Liver (tissue), 9 donors: ENCODE results near the gene UBASH3B. TPM values are rescaled to one million over a fixed set of nuclear protein-coding genes. Genes with fewer than 3 reads are reported as not detected.

ENCODE experiments used
- DNase-seq: peaks from one replicate; pipeline ENCODE4 v3.0.0-alpha.2; 2017; ENCODE audit warnings: low spot score
- H3K27ac ChIP-seq, 2 donors: one replicate each; pipeline ENCODE4 v1.7.0; 2013; ENCODE audit warnings: inconsistent platforms in 2 of 2, low read length in 2 of 2, control low read depth in 1 of 2, low read depth in 1 of 2, mild to moderate bottlenecking in 1 of 2
- H3K27me3 ChIP-seq, 4 donors: one replicate each; pipeline versions ENCODE4 v1.6.1 to v1.7.0; 2013; ENCODE audit warnings: low read length in 3 of 4, inconsistent platforms in 1 of 4, mild to moderate bottlenecking in 1 of 4, moderate library complexity in 1 of 4; ENCODE audit not compliant: control insufficient read depth in 4 of 4, insufficient read depth in 4 of 4
- H3K36me3 ChIP-seq, 4 donors: one replicate each; pipeline versions ENCODE4 v1.6.1 to v1.7.0; 2013; ENCODE audit warnings: low read length in 3 of 4, mild to moderate bottlenecking in 3 of 4, low read depth in 1 of 4, moderate library complexity in 1 of 4; ENCODE audit not compliant: control insufficient read depth in 4 of 4, insufficient read depth in 3 of 4
- H3K4me1 ChIP-seq, 4 donors: one replicate each; pipeline versions ENCODE4 v1.6.1 to v1.7.0; 2013; ENCODE audit warnings: low read length in 3 of 4, mild to moderate bottlenecking in 3 of 4, moderate library complexity in 1 of 4; ENCODE audit not compliant: control insufficient read depth in 4 of 4, insufficient read depth in 4 of 4
- H3K4me3 ChIP-seq, 3 donors: one replicate each; pipeline versions ENCODE4 v1.6.1 to v1.7.0; 2013; ENCODE audit warnings: low read length in 3 of 3, control low read depth in 1 of 3, low read depth in 1 of 3, mild to moderate bottlenecking in 1 of 3
- H3K9ac ChIP-seq, 2 donors: one replicate each; pipeline ENCODE4 v1.7.0; 2013; ENCODE audit warnings: low read length in 2 of 2, mild to moderate bottlenecking in 2 of 2, moderate library complexity in 2 of 2, control low read depth in 1 of 2, low read depth in 1 of 2
- H3K9me3 ChIP-seq, 4 donors: one replicate each; pipeline versions ENCODE4 v1.6.1 to v1.7.0; 2013; ENCODE audit warnings: low read length in 3 of 4; ENCODE audit not compliant: control insufficient read depth in 4 of 4
- ATF3 ChIP-seq: IDR thresholded peaks from 2 replicates; pipeline ENCODE4 v1.6.1; 2016; ENCODE audit warnings: antibody characterized with exemption
- FOXA1 ChIP-seq: IDR thresholded peaks from 2 replicates; pipeline ENCODE4 v1.6.1; 2016; ENCODE audit warnings: antibody characterized with exemption
- FOXA2 ChIP-seq: IDR thresholded peaks from 2 replicates; pipeline ENCODE4 v1.6.1; 2016; ENCODE audit warnings: antibody characterized with exemption
- GABPA ChIP-seq, 2 donors: IDR thresholded peaks in 1 of 2; conservative IDR thresholded peaks in 1 of 2; 2 replicates each; pipeline ENCODE4 v1.6.1; 2016; ENCODE audit warnings: antibody characterized with exemption in 2 of 2, mild to moderate bottlenecking in 1 of 2, moderate library complexity in 1 of 2
- HNF4G ChIP-seq: IDR thresholded peaks from 2 replicates; pipeline ENCODE4 v1.6.1; 2016; ENCODE audit warnings: antibody characterized with exemption
- JUND ChIP-seq, 2 donors: IDR thresholded peaks; 2 replicates each; pipeline ENCODE4 v1.6.1; 2016; ENCODE audit warnings: antibody characterized with exemption in 2 of 2
- MAX ChIP-seq: IDR thresholded peaks from 2 replicates; pipeline ENCODE4 v1.6.1; 2016; ENCODE audit warnings: antibody characterized with exemption
- NR2F2 ChIP-seq: IDR thresholded peaks from 2 replicates; pipeline ENCODE4 v1.6.1; 2016; ENCODE audit warnings: antibody characterized with exemption
- RAD21 ChIP-seq, 2 donors: IDR thresholded peaks; 2 replicates each; pipeline ENCODE4 v1.6.1; 2016; ENCODE audit warnings: antibody characterized with exemption in 2 of 2, mild to moderate bottlenecking in 2 of 2
- RXRA ChIP-seq, 2 donors: IDR thresholded peaks; 2 replicates each; pipeline ENCODE4 v1.6.1; 2017 to 2018; ENCODE audit warnings: antibody characterized with exemption in 2 of 2, mild to moderate bottlenecking in 1 of 2
- SP1 ChIP-seq: IDR thresholded peaks from 2 replicates; pipeline ENCODE4 v1.6.1; 2018; ENCODE audit warnings: antibody characterized with exemption, mild to moderate bottlenecking
- TAF1 ChIP-seq: conservative IDR thresholded peaks from 2 replicates; pipeline ENCODE4 v1.6.1; 2016; ENCODE audit warnings: antibody characterized with exemption, mild to moderate bottlenecking
- YY1 ChIP-seq: IDR thresholded peaks from 2 replicates; pipeline ENCODE4 v1.6.1; 2016; ENCODE audit warnings: antibody characterized with exemption, mild to moderate bottlenecking
- ZBTB33 ChIP-seq: IDR thresholded peaks from 2 replicates; pipeline ENCODE4 v1.6.1; 2016; ENCODE audit warnings: antibody characterized with exemption
- WGBS: extraction: QIAGEN DNeasy Blood & Tissue Kit; methylation state at CpG from one replicate; pipeline ENCODE4 v1.1.7; 2013; 5-methylcytosine and 5-hydroxymethylcytosine counted together
- polyA plus RNA-seq, 2 donors: library from polyadenylated mRNA; stranded (reverse) in 1 of 2; unstranded in 1 of 2; fragments of 200-250 nt in 1 of 2; fragments of >200 nt in 1 of 2; fragmentation: Nextera tagmentation in 1 of 2; extraction: Ambion mirVana in 1 of 2; gene quantifications; one replicate each; pipeline versions ENCODE4 v1.2.1 to v1.2.3, GENCODE V29; 2013 to 2015
- total RNA-seq, 2 donors: library from RNA; depleted of rRNA; stranded (reverse); fragments of >200 nt; gene quantifications; one replicate each; pipeline ENCODE4 v1.2.3, GENCODE V29; 2014
- TF ChIP-seq, protein P1 (sequence below): fragments of 150-350 bp; IDR thresholded peaks from 2 replicates; pipeline ENCODE4 v1.5.1; 2017; ENCODE audit warnings: improper control_type of control experiment, low read depth, low read length; ENCODE audit not compliant: missing input control
- TF ChIP-seq, protein P2 (sequence below): IDR thresholded peaks from 2 replicates; pipeline ENCODE4 v1.6.1; 2016; ENCODE audit warnings: antibody characterized with exemption, mild to moderate bottlenecking
- donor health status: healthy.
- donor health status: healthy.
- donor health status: healthy.
- donor health status: healthy.
- donor health status: healthy.

The UBASH3B gene
- total and polyA plus RNA-seq, 4 donors = 0.48 to 5.5 (median 2.5) TPM

GRCh38 chr11:122664188-122664587 lies 8.7 kb downstream of the UBASH3B start:
- H3K27me3 ChIP-seq = no peaks in the 10 kb centered on the region
- no peak overlapping the region for H3K4me3 ChIP-seq
- 97% methylated on average over 1 of the region's 1 CpG for WGBS
- H3K9me3 ChIP-seq = peaks cover 0 to 6% (median 1%) of the 10 kb centered on the region in 4 donors
- H3K9ac ChIP-seq = no peak overlapping the region
- H3K4me1 ChIP-seq = peaks cover 0 to 3% (median 0%) of the 10 kb centered on the region in 4 donors
- no peaks in the 10 kb centered on the region for H3K36me3 ChIP-seq
- DNase-seq = no peak
- H3K27ac ChIP-seq = no peak overlapping the region
- TF ChIP-seq HNF4G (no peak), NR2F2 (no peak), RAD21 (IDR thresholded peaks at IDR 0.05) (no peak), ZBTB33 (no peak), TAF1 (no peak), RXRA (IDR thresholded peaks at IDR 0.05) (no peak), GABPA (IDR thresholded peaks at IDR 0.05 in 1 of 2, conservative IDR thresholded peaks at IDR 0.05 in 1 of 2) (no peak), SP1 (no peak), JUND (IDR thresholded peaks at IDR 0.05) (no peak), FOXA2 (no peak), FOXA1 (no peak), YY1 (no peak), ATF3 (no peak)
- TF ChIP-seq, protein P1, sequence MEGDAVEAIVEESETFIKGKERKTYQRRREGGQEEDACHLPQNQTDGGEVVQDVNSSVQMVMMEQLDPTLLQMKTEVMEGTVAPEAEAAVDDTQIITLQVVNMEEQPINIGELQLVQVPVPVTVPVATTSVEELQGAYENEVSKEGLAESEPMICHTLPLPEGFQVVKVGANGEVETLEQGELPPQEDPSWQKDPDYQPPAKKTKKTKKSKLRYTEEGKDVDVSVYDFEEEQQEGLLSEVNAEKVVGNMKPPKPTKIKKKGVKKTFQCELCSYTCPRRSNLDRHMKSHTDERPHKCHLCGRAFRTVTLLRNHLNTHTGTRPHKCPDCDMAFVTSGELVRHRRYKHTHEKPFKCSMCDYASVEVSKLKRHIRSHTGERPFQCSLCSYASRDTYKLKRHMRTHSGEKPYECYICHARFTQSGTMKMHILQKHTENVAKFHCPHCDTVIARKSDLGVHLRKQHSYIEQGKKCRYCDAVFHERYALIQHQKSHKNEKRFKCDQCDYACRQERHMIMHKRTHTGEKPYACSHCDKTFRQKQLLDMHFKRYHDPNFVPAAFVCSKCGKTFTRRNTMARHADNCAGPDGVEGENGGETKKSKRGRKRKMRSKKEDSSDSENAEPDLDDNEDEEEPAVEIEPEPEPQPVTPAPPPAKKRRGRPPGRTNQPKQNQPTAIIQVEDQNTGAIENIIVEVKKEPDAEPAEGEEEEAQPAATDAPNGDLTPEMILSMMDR = no peak
- TF ChIP-seq, protein P2, sequence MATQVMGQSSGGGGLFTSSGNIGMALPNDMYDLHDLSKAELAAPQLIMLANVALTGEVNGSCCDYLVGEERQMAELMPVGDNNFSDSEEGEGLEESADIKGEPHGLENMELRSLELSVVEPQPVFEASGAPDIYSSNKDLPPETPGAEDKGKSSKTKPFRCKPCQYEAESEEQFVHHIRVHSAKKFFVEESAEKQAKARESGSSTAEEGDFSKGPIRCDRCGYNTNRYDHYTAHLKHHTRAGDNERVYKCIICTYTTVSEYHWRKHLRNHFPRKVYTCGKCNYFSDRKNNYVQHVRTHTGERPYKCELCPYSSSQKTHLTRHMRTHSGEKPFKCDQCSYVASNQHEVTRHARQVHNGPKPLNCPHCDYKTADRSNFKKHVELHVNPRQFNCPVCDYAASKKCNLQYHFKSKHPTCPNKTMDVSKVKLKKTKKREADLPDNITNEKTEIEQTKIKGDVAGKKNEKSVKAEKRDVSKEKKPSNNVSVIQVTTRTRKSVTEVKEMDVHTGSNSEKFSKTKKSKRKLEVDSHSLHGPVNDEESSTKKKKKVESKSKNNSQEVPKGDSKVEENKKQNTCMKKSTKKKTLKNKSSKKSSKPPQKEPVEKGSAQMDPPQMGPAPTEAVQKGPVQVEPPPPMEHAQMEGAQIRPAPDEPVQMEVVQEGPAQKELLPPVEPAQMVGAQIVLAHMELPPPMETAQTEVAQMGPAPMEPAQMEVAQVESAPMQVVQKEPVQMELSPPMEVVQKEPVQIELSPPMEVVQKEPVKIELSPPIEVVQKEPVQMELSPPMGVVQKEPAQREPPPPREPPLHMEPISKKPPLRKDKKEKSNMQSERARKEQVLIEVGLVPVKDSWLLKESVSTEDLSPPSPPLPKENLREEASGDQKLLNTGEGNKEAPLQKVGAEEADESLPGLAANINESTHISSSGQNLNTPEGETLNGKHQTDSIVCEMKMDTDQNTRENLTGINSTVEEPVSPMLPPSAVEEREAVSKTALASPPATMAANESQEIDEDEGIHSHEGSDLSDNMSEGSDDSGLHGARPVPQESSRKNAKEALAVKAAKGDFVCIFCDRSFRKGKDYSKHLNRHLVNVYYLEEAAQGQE = no peak

GRCh38 chr11:122665861-122666260 lies 10.3 kb downstream of the UBASH3B start:
- no peak for DNase-seq
- 64% methylated on average over 10 of the region's 10 CpGs for WGBS
- no peaks in the 10 kb centered on the region for H3K27me3 ChIP-seq
- H3K4me1 ChIP-seq = no peaks in the 10 kb centered on the region
- no peak for TF ChIP-seq HNF4G
- no peak for TF ChIP-seq MAX
- peaks cover 0 to 6% (median 1%) of the 10 kb centered on the region in 4 donors for H3K9me3 ChIP-seq
- H3K9ac ChIP-seq = no peak overlapping the region
- no peak overlapping the region for H3K4me3 ChIP-seq
- no peak overlapping the region for H3K27ac ChIP-seq
- H3K36me3 ChIP-seq = no peaks in the 10 kb centered on the region
